ENCODE data around the gene RASSF5.
A peak's percentile ranks its signal among the peaks of the same experiment; 100 is the strongest.

RASSF5 gene

DNA sequence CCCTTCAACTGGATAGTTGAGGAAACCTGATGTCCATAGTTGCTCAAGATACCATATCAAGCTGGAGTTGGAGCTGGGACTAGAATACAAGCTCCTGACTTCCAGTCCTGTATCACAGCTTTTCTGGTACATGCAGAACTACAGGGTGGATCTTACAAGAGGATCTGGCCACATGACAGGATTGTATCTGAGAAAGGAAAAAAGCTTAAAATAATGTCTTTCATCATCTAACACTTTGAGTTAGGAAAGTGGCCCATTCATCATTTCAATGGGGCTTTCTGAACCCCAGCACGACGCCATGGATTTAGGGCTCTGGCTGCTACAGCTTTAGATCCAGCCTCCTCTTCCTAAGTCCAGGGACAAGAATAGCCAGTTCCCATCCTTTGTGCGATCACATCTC lies 46.9 kb downstream of the RASSF5 start:
- DNase-seq = no peak

DNA sequence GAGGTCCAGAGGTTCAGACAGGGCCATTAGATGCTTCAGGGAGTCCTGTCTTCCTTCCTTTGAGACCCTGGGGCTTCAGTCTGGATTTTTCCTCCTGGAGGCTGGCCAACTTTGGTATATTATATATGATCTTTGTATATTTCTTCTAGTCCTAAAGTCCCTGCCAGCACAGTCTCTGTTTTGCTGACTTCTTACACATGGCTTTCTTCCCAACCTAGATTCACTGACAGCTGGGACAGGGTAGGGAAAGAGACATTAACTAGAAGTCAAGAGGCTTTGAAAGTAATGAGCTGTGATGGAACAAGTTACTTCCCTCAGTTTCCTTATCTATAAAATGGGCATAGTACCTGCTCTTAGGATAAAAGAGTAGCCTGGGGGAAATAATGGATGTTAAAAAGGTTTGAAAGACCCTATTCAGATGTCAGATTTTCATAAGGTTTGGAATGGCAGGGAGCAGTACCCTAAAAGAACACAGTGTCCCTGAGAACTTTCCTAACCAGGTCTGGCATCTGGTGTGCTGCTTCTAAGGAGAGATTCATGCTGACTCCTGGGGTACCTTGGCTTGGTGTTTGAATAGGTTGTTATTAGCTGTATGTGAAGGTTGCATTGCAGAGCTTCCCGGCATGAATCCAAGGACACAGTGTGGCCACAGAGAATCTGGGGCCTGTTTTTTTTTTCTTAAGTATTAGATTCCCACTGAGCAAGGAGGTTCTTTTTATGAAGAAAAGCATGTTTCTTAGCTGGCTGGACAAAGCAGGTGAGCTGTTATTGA lies 47.6 kb downstream of the RASSF5 start:
- no peak for DNase-seq

DNA sequence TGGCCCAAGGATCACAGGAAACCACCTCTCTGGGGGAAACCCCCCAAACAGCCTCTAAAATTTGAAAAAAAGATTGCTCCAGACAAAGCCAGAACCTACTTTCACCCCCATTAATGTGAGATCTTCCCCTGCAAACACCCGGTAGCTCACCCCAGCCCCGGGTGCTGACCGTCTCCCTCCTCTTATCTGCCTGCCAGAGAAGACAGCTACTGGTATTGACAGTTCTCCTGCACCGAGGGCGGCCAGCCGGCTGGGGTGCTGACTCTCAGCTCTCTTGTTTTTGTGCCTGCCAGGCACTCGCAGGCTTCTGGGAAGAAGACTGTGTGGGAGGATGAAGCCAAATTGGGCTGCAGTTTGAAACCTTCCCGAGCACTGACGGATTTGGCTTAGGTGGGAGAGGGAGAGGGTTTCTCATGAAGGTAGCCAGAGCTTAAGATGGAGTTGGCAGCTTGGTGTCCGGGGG lies 48.2 kb downstream of the RASSF5 start:
- peak; percentile 67 for DNase-seq

DNA sequence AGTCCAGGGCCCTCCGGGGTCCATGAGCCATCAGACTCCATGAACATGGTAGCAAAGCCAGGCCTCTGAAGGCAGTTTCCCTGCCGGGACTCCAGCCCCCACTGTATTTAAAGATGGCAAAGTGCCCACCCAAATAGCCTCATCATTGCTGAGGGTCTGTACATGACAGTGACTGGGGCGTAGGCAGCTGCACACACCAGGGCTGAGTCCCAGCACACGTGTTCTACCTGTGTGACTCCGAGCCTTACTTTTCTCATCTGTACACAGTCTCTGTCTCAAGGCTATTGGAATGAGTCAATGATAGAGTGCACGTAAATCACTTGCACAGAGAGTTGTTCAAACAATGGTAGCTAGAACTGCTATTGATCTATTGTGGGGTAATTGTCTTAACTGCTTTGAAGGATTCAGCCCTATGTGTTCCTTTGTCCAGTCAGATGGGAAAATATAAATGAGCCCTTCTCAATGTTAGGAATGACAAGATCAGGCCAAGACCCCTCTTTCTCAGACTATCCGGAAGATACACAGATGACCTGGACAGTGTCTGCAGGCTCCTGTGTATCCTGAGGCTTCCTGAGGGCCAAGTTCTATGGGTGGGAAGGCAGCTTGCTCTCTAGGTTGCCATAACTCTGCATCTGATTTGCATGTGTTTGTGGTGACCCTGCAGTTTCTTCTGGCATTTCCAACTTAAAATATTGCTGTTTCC lies 48.9 kb downstream of the RASSF5 start:
- peak; percentile 37 for DNase-seq

DNA sequence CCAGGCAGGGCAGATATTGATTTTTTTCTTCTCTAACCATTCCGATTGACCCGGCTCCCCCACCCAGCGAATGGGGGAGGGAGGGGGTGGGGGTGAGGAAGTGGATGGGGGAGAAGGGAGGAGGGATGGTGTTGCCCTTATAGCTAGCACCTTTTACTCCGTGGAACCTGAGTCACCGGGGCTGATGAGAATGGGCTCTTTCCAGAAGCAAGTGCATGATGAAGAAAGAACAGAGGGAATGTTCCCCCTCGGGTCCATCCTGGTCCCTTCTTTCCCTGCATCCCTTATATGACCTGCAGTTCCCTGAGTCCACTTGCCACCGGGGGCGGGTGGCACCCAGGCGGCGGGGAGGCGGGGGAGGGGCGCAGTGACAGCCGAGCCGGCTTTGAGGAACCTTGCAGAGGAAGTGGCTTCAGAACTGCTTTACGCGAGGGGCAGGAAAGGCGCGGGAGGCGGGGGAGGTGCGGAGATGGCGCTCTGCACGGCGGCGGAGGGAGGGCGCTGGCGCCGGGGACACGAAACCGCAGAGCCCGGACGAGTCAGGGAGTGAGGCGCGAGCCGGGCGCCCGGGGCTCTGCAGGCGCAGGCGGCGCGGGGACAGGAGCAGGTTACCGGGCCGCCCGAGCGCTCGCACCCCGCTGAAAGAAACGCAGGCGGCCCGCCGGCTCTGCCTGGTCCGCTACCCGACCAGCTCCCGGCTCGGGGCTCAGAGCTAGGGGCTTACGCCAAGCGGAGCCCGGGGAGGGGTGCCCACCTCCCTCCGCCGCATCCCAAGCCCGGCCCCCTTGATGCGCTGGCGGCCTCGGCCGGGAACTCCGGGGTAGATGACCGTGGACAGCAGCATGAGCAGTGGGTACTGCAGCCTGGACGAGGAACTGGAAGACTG lies 49.7 kb downstream of the RASSF5 start:
- DNase-seq = peak; percentile 88

DNA sequence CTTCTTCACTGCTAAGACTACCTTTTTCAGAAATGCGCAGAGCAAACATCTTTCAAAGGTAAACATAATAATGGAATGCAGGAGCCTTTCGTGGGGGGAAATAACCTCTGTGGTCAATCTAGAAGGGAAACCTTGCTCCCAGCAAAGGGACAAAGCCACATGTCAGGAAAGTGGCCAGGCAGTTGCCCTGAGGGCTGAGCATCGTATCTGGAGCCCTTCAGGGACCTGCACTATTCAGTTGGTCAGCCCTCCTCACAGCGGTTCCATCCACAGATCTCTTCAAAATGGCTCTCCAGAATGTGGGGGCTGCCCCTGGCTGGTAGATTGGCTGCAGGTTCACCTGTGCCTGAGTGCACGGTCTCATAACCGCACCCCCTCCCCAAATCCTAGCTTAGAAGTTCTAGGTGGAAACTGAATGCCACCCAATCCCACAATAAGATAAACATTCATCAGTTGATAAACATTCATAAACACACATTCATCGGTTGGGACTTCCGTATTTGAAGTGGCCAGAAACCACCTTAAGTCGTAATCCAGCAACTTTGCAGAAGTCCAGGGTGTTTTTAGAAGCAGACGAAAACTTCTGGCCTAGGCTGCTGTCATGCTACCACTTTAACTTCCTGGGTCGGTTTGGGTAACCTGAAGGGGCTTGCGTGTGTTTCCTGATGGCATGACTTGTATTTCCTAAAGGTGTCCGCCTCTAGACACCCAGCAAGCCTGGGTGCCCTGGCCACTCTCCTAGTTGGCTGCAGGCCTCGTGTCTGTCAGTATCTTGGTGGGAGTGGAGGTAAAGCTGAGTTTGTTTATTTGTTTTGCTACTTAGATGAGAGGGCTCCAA lies 50.5 kb downstream of the RASSF5 start:
- peak; percentile 54 for DNase-seq

DNA sequence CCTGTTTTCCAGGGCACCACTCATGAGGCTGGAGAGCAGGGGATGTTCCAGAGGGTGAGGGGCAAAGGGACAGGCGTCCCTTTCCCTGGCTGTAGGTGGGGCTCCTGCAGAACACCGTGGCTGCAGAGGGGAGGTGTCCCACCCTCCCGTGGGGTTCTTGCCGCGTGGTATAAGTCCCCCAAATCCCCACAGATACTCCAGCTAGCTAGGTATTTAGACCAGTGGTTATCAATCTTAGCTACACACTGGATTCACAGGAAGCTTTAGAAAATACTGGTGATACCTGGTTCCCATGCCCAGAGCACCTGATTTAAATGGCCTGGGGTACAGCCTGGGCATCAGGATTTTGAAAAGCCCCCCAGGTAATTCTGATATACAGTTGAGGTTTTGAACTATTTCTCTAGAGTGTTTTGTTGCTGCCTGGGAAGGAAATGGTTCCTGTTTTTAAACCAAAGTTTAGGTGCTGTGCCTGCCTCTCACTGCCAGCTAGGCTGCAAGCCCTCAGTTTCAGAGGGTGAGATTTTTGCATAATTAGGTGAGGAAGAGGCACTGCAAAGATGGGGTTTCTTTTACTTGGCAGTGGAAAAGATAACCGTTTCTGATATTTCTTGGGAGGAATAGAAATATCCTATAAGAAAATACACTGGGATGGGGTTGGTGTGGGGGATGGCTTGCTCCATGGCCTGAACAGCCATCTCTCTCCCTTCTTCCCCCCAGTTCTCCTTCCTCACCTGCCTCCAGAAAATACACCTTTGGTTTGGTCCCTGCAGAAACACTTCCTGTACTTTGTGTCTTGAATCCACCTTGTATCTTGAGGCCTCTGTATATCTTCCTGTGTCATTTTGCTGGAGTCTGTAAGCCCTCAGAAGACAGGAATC lies 51.7 kb downstream of the RASSF5 start:
- no peak for DNase-seq

DNA sequence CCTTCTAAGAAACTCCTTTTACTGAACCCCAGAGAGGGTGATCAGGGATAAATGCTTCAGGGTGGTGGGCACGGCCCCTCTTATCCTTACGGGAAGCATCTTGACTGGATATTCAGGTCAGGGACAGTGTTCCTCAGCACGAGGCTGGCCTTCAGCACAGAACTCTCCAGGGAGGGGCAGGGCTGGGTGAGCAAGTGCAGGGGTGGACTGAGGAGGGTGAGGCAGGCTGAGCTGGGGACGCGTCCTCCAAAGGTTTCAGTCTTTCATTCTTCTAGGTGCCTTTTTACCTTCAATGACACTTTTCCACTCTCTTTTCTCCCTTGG lies 52.3 kb downstream of the RASSF5 start:
- DNase-seq = no peak

DNA sequence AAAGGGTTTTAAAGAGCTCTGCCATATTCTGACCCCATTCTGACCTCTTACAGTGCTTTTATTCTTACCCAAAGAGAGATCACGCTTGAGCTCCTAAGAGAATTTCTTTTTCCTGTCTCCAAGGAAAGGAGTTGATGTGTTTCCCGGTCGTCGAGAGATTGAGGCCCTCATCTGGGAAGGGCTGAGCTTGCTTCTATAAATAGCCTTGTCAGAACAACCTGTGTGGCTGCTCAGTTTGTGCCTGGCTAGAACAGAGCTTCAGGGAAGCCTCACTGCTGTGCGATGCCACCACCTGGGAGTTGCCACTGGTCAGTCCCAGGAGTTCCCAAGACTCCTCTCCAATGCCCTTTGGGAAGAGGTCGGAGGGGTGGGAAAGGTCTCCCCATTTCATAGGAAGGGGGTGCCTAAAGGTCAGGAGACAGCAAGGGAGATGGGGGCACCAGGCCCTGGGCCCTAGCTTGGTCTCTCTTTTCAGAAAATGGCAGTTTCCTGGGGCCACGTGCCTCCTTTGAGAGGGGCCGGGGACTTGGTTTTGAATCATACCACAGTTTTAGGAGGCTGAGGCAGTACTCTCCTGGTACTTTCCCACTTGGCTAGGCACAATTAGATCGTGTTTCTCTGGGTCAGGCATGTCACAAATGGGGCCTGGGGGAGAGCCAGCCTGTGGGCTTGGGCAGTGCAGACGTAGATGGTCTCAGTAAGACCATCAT lies 52.8 kb downstream of the RASSF5 start:
- no peak for DNase-seq

DNA sequence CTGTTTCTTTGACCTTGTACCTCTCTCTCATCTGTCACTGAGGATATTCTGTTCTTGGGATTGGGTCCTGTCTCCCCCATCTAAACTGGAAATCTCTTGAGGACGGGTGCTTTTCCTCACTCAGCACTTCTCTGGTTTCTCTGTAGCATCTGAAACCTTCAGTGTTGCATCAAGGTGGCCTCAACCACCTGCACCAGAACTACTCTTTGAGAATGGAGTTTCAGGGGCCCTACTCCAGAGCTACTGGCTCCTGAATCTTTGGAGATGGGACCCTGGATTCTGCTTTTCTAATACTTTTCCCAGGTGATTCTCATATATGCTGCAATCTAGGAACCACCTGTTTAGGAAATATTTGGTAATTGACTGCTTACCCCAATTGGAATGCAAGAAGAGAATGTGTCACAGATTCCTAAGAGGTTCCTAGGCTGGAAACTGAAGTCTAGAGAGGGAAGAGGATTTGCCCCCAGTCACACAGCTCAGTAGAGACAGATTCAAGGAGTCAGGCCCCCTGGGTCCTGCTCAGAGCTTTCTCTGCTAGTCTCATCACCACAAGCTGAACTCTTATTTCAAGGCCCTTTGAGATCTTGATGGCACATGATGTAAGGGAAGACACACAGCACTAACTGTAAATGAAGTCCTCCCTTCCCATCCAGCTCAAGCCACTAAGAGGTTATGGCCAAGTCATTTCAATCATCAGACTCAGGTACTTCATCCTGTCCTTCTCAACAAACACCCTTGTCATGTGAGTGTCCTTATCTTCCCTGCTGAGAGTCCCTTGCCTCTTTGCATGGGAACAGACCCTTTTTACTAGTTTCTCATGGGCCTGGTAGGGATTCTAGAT lies 56.3 kb downstream of the RASSF5 start:
- no peak for DNase-seq

DNA sequence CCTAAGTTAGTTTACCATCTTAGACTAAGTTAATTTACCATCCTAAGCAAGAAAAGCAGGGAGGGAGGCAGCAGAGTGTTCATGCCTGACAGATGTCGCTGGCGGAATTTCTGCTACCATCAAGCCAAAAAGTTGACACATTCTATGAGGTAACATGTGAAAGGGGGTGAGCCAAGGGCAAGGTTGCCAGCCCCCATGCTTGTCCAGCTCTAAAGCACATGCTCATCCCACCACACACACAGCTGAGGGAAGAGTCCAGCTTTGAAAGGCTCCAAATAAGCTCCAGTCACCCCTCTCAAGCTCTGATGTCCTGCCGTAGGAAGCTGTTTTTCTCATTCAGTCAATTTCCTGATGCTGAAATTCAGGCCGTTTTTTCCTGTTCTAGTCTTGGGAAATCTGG lies 58.7 kb downstream of the RASSF5 start:
- no peak for DNase-seq

DNA sequence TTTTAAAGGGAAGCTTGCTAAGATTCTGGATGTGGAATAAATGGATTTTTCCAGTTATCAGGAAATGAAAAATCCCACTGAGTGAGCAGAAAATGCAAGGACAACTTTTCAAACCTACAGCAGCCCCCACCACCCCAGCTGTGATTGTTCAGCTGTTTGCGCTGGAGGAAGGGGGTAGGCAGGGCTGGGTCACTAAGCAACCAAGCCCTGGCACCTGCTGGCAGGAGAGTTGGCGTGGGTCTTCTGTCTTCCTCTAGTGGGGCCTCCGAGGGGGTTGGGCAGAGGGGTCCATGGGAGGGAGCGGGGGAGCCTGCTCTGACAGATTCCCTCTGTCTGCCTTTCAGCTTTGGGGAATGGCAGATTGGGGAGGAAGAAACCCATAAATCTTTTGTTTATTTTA lies 59.7 kb downstream of the RASSF5 start:
- no peak for DNase-seq

DNA sequence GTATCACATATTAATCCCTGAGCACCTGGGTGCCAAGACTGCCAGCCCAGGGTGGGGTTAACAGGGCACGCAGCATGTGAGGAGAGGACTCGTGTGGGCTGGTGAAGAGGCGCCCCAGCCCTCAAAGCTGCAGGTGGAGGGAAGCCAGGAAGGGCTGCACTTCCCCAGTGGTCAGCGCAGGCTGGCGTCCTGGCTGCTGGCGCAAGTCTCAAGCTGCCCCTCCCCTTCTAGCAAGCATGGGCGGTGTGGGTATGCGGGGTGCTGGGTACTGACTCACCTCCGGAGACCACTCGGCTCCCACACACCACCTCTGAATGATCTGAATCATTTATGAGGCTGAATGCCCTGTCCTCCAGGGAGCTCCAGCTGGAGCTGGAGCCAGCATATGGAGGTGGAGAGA lies 60.9 kb downstream of the RASSF5 start:
- DNase-seq = no peak

DNA sequence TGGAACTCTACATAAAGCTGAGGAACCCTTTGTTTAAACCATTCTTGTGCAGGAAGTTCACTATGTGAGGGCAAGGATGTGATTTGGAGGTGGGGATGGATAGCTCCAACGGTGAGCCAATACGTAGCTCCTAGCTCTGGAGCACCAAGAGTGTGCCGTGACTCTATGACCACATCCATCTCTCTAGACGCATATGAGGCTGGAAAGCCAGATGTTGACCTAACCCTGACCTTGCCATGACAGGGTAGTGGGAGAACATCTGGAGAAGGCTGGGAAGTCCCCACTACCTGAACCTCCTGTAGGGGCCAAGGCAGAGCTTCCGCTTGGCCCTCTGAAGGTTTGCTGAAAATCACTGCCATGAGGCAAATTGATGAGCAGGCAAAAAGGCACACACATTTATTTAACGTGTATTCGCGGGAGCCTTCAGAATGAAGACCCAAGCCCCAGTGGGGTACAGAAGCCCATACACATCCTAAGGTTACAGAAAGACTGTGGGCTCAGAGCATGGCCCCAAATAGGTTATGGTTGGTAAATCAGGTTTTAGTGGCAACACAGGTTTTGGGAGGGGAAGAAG lies 61.5 kb downstream of the RASSF5 start:
- DNase-seq = no peak

DNA sequence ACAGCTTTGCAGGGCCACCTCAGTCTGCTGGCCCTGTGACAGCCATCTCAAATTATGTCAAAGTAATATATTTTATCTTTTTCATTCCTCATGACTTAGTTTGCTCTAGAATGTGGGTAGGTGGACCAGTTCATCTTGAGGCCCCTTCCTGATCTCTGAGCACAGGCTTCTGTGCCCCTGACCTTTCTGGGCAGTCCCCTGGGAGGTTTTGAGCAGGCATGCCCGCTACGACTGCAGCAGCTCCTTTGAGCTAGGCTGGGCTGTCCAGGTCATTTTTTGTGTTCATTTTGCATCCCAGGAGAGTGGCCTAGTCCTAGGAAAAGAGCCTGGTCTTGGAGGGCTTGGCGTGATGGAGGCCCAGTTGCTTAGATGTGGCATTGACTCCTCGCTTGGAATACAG lies 62.2 kb downstream of the RASSF5 start:
- no peak for DNase-seq

DNA sequence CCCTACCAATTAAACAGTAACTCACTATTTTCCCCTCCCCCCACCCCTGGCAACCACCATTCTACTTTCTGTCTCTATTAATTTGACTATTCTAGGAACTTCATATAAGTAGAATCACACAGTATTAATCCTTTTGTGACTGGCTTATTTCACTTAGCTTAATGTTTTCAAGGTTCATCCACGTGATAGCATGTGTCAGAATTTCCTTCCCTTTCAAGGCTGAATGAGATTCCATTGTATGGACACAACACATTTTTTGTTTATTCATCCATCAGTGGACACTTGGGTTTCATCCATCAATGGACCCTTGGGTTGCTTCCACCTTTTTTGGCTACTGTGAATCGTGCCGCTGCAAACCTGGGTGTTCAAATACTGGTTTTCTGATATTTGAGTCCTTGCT lies 63.2 kb downstream of the RASSF5 start:
- DNase-seq = no peak

DNA sequence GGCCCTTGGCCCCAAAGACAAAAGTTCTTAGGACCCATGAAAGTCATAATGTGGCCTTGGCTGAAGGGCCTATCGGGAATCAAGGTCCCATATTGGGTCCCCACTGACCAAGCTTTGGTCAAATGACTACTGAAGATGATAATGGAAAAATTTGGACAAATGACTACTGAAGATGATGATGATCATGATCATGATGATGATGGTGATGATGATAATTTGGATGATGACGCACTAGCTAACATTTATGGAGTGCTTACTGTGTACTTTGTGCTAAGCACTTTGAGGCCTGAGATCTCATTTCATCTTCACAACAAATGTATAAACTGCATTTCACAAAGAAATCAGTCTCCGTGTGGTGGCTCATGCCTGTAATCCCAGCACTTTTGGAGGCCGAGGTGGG lies 65.5 kb downstream of the RASSF5 start:
- no peak for DNase-seq

DNA sequence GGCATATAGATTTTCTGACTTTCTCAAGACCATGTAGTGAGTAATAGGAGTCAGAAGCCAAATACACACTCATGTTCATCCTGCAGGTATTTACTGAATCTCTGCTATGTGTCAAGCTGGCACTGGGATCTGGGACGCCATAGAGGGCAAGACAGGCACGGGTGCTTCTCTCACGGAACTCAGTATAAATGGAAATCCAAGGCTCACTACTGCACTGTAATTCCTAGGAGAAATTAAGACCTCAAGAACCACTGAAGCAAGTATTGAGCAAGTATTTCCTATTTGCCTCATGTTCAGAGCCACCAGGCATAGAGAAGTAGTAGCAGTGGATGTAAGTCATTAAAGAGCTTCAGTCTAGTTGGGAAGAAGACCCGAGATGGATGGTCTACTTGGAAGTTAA lies 66.0 kb downstream of the RASSF5 start:
- no peak for DNase-seq

DNA sequence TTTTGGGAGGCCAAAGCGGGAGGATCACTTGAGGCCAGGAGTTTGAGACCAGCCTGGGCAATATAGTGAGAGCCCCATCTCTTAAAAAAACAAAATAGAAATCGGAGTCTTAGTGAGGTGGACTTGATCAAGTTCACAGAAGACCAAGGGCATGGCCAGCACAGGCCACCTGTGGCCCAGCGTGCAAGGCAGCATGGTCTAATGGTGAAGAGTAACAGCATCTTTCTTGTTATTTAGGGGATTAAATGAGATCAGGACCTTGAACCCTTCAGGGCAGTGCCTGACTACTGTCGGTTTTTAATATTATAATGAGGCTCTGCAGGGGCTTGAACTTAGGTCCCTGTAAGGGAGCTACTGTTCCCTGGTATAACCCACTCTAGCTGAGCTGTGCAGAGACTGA lies 66.4 kb downstream of the RASSF5 start:
- DNase-seq = no peak
